ENCODE results near the gene SBF2. TPM values are rescaled to one million over a fixed set of nuclear protein-coding genes. Genes with fewer than 3 reads are reported as not detected.

The SBF2 gene
- total and polyA plus RNA-seq, 2 of the 13 experiments (the other 11 are each of a cell fraction or from before 2014, with no cell fraction given): 24.0 to 45.8 TPM

- peaks cover 0 to 1% of the 10 kb centered on the region in 2 experiments; a peak in 1 of 5 replicates for H3K36me3 ChIP-seq (replicated peaks in 1 of 2; ENCODE audit: control insufficient read depth in 1 of 2, insufficient read depth in 2 of 2, low read length in 2 of 2)
- FAIRE-seq: no peak
- DNase-seq (ENCODE audit: low spot score): peak; percentile 7
- no peak overlapping the region for H3K9ac ChIP-seq (ENCODE audit: insufficient read depth, low read depth, low read length)
- H3K79me2 ChIP-seq (ENCODE audit: insufficient read depth, low read length): no peaks in the 10 kb centered on the region
- in situ Hi-C loops (cut with HindIII; ENCODE audit: extremely low pct_ligation_motif_present, low pct_unique_long_range_greater_than_20kb): no loop called here
- ChIA-PET CTCF (ENCODE audit: low intra/inter-chr PET ratio, low total read pairs) (no interaction called here), POLR2A (no interaction called here)
- H2AFZ ChIP-seq (ENCODE audit: low read length): no peak overlapping the region
- intact Hi-C loops (cut with micrococcal nuclease; ENCODE audit: unreplicated experiment): no loop called here
- H3K27ac ChIP-seq (ENCODE audit: extremely low read length, insufficient read depth, low read length): no peak overlapping the region
- no TSS peak for BruUV-seq (replicated peaks)
- 47% methylated on average over 4 of the region's 4 CpGs for WGBS (ENCODE audit: low lambda C conversion rate)
- no peak overlapping the region for H3K4me2 ChIP-seq (ENCODE audit: low read depth, low read length)
- H3K4me1 ChIP-seq (ENCODE audit: insufficient read depth, low read length): no peaks in the 10 kb centered on the region; the same call in 1 of the 2 replicates
- no peaks in the 10 kb centered on the region for H3K27me3 ChIP-seq (ENCODE audit: control insufficient read depth in 1 of 2, insufficient read depth in 2 of 2, low read length in 2 of 2)
- H4K20me1 ChIP-seq (ENCODE audit: insufficient read depth, low read length): no peaks in the 10 kb centered on the region
- peak; percentile 32; the same call in 1 of the 3 replicates for ATAC-seq
- no peak overlapping the region for H3K4me3 ChIP-seq (replicated peaks in 1 of 3; ENCODE audit: insufficient read depth in 1 of 3, low read depth in 2 of 3, low read length in 3 of 3)
- H3K9me3 ChIP-seq (ENCODE audit: low read length): no peaks in the 10 kb centered on the region
- TF ChIP-seq DMTF1 (CRISPR knock-in tag; IDR thresholded peaks at IDR 0.05) (no peak), HINFP (CRISPR knock-in tag; IDR thresholded peaks at IDR 0.05; ENCODE audit: low read depth) (no peak), ZC3H4 (CRISPR knock-in tag; IDR thresholded peaks at IDR 0.05; ENCODE audit: borderline replicate concordance) (no peak), ZNF629 (CRISPR knock-in tag; conservative IDR thresholded peaks at IDR 0.05) (no peak), CBFB (CRISPR knock-in tag; IDR thresholded peaks at IDR 0.05) (no peak), STAG1 (CRISPR knock-in tag; IDR thresholded peaks at IDR 0.05) (peak; percentile 56), ZBTB7A (CRISPR knock-in tag; IDR thresholded peaks at IDR 0.05) (no peak), REST (IDR thresholded peaks at IDR 0.05; ENCODE audit: borderline replicate concordance in 1 of 2, low read depth in 1 of 2, low read length in 2 of 2) (peak in 1 of 2 experiments; percentile 74; a peak in 3 of 4 replicates), ZNF432 (CRISPR knock-in tag; IDR thresholded peaks at IDR 0.05; ENCODE audit: borderline replicate concordance) (no peak), CTCF (CRISPR knock-in tag; IDR thresholded peaks at IDR 0.05) (peak; percentile 43), TEF (CRISPR knock-in tag; IDR thresholded peaks at IDR 0.05) (no peak)
These were observed 303.6 kb downstream of the SBF2 start for GRCh38 chr11:9990221-9990973.
